Activated T-helper 1 cell treated with anti-CD3 and anti-CD28 coated beads, Interleukin-2, amount 50 U/mL, for 16 hours (primary cell): ENCODE measurements around the gene SLC25A21.
"Not testable (repeated sequence)": the region's sequence is repeated elsewhere in the genome, so short reads cannot be mapped to it uniquely, and the experiment has no call there.

ENCODE experiments used
- DNase-seq, 2 donors: peaks; one replicate each; pipeline ENCODE4 v3.0.0-alpha.2; 2020; ENCODE audit warnings: low read depth in 1 of 2, low spot score in 1 of 2

The SLC25A21 gene

GRCh38 chr14:36996133-36996856 lies 176.1 kb downstream of the SLC25A21 start:
- DNase-seq, result no peak

- DNase-seq, result no peak
These were observed 182.6 kb downstream of the SLC25A21 start for GRCh38 chr14:36989806-36990205.

GRCh38 chr14:36988989-36989388 lies 183.4 kb downstream of the SLC25A21 start:
- DNase-seq, result no peak

GRCh38 chr14:36988568-36988967 lies 183.8 kb downstream of the SLC25A21 start:
- DNase-seq, result no peak

DNA sequence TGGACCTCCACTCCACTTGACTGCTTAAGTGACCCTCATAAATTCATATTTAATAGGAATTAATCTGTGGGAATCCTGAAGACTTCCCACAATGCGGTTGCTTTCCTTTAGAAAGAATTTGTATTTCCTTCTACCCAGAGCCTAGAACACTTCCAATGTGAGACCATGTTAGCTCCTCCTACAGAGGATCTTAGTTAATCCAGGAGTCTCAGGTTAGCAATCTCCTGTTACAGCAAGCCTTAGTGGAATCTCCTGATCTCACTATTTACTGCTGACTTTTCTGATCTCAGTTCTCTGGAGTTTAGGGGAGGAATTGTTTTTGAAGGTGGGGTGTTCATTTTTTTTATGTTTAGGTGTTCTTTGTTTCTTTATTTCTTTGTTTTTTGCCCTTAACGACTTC lies 186.0 kb downstream of the SLC25A21 start:
- no peak for DNase-seq

DNA sequence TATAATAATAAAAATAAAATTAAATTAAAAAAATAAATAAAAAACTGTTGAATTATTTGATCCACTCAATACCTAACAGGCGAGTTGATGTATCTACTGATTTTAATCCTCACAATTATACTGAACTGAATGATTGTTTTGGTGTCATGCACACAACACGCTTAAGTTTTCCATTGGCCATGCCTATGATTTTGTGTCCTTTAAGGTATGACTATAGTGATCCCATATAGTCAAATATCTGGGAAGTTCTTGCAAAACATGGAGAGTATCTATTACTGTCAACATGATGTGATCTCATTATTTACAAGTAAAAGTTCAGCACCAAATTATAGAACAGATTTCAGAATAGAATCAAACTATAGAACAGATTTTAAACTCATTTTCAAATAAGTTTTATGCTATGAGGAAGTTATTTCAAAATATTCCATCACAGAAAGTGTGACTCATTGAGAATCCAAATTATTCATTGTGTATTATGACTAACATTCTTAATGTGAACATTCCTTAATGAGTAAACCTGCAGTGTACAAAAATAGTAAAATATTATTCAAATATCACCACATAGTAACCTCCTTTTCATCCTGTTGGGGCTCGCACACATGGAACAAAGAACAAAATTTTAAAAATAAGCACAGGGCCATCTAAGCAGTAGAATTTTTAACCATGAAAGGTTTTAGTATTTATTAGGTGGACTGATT lies 190.4 kb downstream of the SLC25A21 start:
- DNase-seq, result no peak

GRCh38 chr14:36980413-36980812 lies 192.0 kb downstream of the SLC25A21 start:
- not testable (repeated sequence) for DNase-seq

GRCh38 chr14:36979863-36980262 lies 192.5 kb downstream of the SLC25A21 start:
- no peak for DNase-seq

DNA sequence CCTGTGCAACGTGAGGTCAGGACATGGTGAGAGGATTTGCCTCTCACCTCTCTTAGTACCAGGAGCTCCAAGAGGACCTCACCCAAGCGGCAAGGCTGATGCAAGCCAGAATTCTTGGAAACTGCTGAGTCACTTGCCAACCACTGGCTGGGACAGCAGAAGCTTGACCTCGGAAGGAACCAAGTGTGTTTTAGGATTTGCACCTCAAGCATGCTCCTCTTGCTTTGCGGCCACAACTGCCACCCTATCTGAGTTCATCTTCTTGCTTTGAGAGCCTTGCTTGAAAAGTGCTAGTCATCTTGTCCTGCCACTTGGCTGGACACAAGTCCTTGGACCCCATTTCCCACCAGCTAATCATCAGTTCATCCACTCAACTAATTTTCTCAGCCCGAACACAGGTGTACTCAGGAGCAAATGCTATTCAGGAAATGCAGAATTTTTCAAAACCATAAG lies 195.8 kb downstream of the SLC25A21 start:
- no peak for DNase-seq

DNA sequence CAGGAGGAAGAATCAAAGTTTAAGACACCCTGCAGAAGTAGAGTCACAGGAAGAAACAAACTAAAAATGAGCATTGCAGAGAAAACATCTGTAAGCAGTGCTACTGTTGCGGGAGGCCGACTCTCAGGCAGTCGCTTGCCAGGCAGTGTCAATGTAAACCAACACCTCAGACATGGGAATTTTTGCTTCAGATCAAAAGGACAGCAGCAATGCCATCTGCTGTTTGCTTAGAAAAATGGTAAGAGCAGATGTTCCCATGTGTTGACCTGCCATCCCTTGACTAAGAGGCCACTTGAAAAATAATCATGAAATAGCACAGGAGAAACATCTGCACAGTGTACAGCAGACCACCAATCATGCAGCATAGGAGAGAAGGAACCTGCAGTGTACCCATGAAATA lies 196.6 kb downstream of the SLC25A21 start:
- DNase-seq, result no peak

GRCh38 chr14:36974985-36975384 lies 197.4 kb downstream of the SLC25A21 start:
- no peak for DNase-seq

GRCh38 chr14:36973806-36974442 lies 198.5 kb downstream of the SLC25A21 start:
- no peak for DNase-seq

- no peak for DNase-seq
These were observed 201.0 kb downstream of the SLC25A21 start for GRCh38 chr14:36971263-36971855.

DNA sequence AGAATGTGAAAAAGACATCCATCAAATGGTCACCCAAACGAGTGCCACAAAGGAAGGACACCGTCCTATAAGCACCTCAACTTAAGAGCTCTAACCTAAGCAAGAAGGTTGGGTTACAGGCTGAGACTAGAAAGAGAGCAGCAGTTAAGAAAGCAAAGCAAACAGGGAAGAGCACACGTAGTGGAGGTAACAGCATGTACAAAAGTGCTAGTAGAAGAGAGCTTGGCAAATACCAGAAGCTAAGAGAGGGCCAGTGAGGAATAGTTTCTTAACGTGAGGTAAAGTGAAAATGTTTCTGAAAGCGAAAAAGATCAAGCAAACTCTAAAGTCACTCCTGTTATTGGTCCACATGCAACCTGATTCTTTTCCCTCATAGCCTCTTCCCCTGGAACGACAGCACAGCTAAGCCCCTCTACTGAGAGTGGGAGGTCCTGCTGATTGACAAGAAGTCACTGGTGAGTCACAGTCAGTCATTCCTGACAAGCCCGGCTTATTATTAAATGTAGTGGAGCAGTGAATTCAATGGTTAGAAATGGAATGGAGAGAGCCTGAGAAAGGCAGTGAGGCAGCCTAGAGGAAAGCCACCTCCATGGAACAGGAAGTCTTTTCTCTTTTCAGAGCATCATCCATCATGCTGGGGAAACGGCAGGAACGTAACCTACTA lies 204.4 kb downstream of the SLC25A21 start:
- DNase-seq, result no peak

GRCh38 chr14:36955967-36956366 lies 216.4 kb downstream of the SLC25A21 start:
- no peak for DNase-seq

GRCh38 chr14:36955376-36955775 lies 217.0 kb downstream of the SLC25A21 start:
- DNase-seq, result no peak

- DNase-seq, result no peak
These were observed 219.7 kb downstream of the SLC25A21 start for GRCh38 chr14:36952689-36953088.

DNA sequence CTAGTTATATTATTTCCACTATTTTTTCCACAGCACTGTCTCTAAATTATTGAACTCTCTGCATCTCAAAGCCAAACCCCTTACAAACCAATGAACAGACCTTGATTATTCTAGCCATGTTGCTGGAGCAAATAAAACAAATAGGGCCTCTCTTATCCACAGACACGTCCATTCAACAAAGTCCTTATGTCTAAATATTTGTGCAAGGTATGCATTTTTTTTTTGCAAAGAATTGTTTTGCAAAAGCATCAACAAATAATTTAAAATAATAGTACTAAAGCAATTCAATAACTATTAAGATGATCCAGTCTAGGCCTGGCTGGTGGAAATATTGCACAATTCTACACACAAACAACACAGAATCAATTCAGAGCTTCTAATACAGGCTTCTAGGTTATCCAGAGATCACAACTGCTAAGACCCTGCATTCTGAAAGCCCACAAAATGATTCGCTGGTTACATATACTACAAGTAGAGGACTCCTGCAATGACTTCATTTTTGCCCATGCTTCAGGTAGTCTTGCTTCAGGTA lies 221.0 kb downstream of the SLC25A21 start:
- DNase-seq, result no peak

DNA sequence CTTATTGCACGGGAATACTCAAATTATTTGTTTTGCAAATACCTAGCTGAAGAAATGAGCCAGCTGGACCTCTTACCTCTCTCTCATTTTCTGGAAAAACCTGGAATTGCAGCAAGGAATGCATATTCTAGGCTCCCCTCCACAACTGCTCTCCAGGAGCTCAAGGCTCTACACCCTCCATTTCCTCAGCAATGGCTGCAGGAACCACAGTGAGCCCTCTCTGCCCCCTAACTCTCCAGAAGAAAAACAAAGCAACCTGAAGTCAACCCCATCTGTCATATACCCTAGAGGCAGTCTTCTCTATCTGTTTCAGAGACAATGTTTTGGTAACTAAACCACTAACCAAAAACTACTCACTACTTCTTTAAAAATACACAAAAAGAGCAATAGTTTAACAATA lies 221.6 kb downstream of the SLC25A21 start:
- DNase-seq, result no peak

- DNase-seq, result no peak
These were observed 223.0 kb downstream of the SLC25A21 start for GRCh38 chr14:36949371-36949770.
